ENCODE data around the gene ZFHX2. TPM values are rescaled to one million over a fixed set of nuclear protein-coding genes. Genes with fewer than 3 reads are reported as not detected.

ZFHX2 gene
- total and polyA plus RNA-seq, 2 of the 13 experiments (the other 11 are each of a cell fraction or from before 2014, with no cell fraction given): 0.17 to 0.44 TPM

DNA sequence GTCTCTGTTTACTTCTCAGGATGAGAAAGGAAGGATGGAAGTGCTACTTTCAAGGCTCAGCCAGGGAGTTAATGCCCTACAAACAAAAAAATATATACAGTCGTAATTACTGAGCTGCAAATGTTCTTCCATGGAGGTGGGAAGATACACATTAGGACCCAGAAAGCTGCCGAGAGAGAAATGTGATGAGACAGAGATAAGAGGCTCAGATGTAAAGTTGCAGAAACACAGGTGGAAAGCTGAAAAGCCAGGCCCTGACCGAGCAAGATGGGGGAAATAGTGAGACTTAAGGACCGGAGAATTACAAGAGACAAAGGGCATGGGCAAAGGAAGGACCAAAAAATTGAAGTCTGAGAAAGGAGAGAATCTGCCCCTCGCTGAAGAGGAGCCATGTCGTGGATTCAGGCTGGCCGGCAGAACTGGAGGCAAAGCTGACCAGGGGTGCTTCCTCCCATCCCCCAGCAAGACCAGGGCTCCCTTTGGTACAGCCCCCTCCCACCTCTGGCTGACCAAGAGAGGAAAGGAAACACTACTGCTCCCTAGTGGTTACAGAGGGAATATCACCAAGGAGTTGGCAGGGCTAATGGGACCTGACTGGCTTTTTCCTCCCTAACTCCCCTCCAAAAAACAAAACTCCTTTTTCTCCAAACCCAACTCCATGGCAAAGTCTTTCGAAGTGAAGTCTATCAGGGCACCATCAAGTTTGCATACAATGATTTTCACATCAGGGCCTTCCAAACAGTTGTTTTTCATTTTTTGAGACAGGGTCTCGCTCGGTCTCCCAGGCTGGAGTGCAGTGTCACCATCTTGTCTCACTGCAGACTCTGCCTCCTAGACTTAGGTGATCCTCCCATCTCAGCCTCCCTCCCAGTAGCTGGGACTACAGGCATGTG, 12.1 kb downstream of the ZFHX2 start (continued):
- TF ChIP-seq, protein P1, sequence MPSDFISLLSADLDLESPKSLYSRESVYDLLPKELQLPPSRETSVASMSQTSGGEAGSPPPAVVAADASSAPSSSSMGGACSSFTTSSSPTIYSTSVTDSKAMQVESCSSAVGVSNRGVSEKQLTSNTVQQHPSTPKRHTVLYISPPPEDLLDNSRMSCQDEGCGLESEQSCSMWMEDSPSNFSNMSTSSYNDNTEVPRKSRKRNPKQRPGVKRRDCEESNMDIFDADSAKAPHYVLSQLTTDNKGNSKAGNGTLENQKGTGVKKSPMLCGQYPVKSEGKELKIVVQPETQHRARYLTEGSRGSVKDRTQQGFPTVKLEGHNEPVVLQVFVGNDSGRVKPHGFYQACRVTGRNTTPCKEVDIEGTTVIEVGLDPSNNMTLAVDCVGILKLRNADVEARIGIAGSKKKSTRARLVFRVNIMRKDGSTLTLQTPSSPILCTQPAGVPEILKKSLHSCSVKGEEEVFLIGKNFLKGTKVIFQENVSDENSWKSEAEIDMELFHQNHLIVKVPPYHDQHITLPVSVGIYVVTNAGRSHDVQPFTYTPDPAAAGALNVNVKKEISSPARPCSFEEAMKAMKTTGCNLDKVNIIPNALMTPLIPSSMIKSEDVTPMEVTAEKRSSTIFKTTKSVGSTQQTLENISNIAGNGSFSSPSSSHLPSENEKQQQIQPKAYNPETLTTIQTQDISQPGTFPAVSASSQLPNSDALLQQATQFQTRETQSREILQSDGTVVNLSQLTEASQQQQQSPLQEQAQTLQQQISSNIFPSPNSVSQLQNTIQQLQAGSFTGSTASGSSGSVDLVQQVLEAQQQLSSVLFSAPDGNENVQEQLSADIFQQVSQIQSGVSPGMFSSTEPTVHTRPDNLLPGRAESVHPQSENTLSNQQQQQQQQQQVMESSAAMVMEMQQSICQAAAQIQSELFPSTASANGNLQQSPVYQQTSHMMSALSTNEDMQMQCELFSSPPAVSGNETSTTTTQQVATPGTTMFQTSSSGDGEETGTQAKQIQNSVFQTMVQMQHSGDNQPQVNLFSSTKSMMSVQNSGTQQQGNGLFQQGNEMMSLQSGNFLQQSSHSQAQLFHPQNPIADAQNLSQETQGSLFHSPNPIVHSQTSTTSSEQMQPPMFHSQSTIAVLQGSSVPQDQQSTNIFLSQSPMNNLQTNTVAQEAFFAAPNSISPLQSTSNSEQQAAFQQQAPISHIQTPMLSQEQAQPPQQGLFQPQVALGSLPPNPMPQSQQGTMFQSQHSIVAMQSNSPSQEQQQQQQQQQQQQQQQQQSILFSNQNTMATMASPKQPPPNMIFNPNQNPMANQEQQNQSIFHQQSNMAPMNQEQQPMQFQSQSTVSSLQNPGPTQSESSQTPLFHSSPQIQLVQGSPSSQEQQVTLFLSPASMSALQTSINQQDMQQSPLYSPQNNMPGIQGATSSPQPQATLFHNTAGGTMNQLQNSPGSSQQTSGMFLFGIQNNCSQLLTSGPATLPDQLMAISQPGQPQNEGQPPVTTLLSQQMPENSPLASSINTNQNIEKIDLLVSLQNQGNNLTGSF (CRISPR knock-in tag; IDR thresholded peaks at IDR 0.05): no peak
- TF ChIP-seq ZNF235 (CRISPR knock-in tag; IDR thresholded peaks at IDR 0.05; ENCODE audit: borderline replicate concordance): no peak
- TF ChIP-seq KAT7 (CRISPR knock-in tag; IDR thresholded peaks at IDR 0.05; ENCODE audit: borderline replicate concordance): no peak
- no peak for TF ChIP-seq SP140L (CRISPR knock-in tag; IDR thresholded peaks at IDR 0.05; ENCODE audit: borderline replicate concordance)
- no peak for TF ChIP-seq PAWR (CRISPR knock-in tag; IDR thresholded peaks at IDR 0.05; ENCODE audit: borderline replicate concordance)
- TF ChIP-seq EED (CRISPR knock-in tag; IDR thresholded peaks at IDR 0.05): no peak
- TF ChIP-seq, protein P2, sequence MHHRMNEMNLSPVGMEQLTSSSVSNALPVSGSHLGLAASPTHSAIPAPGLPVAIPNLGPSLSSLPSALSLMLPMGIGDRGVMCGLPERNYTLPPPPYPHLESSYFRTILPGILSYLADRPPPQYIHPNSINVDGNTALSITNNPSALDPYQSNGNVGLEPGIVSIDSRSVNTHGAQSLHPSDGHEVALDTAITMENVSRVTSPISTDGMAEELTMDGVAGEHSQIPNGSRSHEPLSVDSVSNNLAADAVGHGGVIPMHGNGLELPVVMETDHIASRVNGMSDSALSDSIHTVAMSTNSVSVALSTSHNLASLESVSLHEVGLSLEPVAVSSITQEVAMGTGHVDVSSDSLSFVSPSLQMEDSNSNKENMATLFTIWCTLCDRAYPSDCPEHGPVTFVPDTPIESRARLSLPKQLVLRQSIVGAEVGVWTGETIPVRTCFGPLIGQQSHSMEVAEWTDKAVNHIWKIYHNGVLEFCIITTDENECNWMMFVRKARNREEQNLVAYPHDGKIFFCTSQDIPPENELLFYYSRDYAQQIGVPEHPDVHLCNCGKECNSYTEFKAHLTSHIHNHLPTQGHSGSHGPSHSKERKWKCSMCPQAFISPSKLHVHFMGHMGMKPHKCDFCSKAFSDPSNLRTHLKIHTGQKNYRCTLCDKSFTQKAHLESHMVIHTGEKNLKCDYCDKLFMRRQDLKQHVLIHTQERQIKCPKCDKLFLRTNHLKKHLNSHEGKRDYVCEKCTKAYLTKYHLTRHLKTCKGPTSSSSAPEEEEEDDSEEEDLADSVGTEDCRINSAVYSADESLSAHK (CRISPR knock-in tag; IDR thresholded peaks at IDR 0.05; ENCODE audit: borderline replicate concordance): no peak
- TF ChIP-seq ZNF619 (CRISPR knock-in tag; IDR thresholded peaks at IDR 0.05): no peak
- TF ChIP-seq, protein P3, sequence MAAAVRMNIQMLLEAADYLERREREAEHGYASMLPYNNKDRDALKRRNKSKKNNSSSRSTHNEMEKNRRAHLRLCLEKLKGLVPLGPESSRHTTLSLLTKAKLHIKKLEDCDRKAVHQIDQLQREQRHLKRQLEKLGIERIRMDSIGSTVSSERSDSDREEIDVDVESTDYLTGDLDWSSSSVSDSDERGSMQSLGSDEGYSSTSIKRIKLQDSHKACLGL (CRISPR knock-in tag; IDR thresholded peaks at IDR 0.05): no peak
- 0 out of 2 replicates have a peak, but pooled peaks have one; percentile 47 for TF ChIP-seq NPAS2 (CRISPR knock-in tag; IDR thresholded peaks at IDR 0.05; ENCODE audit: borderline replicate concordance)
- no peak for TF ChIP-seq SIX1 (CRISPR knock-in tag; IDR thresholded peaks at IDR 0.05; ENCODE audit: borderline replicate concordance)
- TF ChIP-seq, protein P4, sequence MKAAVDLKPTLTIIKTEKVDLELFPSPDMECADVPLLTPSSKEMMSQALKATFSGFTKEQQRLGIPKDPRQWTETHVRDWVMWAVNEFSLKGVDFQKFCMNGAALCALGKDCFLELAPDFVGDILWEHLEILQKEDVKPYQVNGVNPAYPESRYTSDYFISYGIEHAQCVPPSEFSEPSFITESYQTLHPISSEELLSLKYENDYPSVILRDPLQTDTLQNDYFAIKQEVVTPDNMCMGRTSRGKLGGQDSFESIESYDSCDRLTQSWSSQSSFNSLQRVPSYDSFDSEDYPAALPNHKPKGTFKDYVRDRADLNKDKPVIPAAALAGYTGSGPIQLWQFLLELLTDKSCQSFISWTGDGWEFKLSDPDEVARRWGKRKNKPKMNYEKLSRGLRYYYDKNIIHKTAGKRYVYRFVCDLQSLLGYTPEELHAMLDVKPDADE (CRISPR knock-in tag; IDR thresholded peaks at IDR 0.05): no peak
- TF ChIP-seq, protein P5, sequence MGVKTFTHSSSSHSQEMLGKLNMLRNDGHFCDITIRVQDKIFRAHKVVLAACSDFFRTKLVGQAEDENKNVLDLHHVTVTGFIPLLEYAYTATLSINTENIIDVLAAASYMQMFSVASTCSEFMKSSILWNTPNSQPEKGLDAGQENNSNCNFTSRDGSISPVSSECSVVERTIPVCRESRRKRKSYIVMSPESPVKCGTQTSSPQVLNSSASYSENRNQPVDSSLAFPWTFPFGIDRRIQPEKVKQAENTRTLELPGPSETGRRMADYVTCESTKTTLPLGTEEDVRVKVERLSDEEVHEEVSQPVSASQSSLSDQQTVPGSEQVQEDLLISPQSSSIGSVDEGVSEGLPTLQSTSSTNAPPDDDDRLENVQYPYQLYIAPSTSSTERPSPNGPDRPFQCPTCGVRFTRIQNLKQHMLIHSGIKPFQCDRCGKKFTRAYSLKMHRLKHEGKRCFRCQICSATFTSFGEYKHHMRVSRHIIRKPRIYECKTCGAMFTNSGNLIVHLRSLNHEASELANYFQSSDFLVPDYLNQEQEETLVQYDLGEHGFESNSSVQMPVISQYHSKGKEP (CRISPR knock-in tag; IDR thresholded peaks at IDR 0.05): no peak
- no peak for TF ChIP-seq ZNF556 (CRISPR knock-in tag; IDR thresholded peaks at IDR 0.05; ENCODE audit: borderline replicate concordance)
- TF ChIP-seq ZNF614 (CRISPR knock-in tag; IDR thresholded peaks at IDR 0.05; ENCODE audit: borderline replicate concordance): no peak; the same call in 1 of the 2 replicates
- no peak for TF ChIP-seq NFKBIZ (CRISPR knock-in tag; IDR thresholded peaks at IDR 0.05)
- TF ChIP-seq PHB2 (IDR thresholded peaks at IDR 0.05; ENCODE audit: partially characterized antibody): no peak

Measured in HepG2 (cell line).